GM21619 (cell line): ENCODE measurements around the gene MED19.
A peak's percentile ranks its signal among the peaks of the same experiment; 100 is the strongest.
"Not testable (repeated sequence)": the region's sequence is repeated elsewhere in the genome, so short reads cannot be mapped to it uniquely, and the experiment has no call there.

Experiments used
- ATAC-seq: cut with Tn5 transposase; IDR thresholded peaks from one replicate; pipeline ENCODE4 v1.9.1; 2021; ENCODE audit not compliant: unreplicated experiment

Gene MED19, protein sequence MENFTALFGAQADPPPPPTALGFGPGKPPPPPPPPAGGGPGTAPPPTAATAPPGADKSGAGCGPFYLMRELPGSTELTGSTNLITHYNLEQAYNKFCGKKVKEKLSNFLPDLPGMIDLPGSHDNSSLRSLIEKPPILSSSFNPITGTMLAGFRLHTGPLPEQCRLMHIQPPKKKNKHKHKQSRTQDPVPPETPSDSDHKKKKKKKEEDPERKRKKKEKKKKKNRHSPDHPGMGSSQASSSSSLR

GRCh38 chr11:57711414-57712255, at the start of gene MED19:
MED19 (minus strand) TSS chr11:57712215; CDS start chr11:57712179, 36 bp downstream.
- ATAC-seq = peak; percentile 38

DNA sequence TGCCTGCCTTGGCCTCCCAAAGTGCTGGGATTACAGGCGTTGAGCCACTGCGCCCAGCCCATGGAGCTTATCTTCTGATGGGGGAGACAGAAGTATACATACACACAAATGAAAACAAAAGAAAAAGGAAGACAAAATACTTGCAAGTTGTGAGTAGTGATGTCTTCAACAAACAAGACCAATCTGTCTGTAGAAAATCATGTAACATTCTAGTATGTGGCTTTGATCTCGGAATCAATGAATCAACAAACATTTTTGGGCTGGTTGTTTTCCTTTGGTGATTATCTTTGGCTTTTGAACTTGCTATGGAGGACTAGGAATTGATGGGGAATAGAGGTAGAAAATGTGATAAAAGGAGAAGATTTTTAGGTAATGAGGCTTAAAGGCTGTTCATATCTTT, 46.2 kb upstream of the MED19 start:
- no peak for ATAC-seq

DNA sequence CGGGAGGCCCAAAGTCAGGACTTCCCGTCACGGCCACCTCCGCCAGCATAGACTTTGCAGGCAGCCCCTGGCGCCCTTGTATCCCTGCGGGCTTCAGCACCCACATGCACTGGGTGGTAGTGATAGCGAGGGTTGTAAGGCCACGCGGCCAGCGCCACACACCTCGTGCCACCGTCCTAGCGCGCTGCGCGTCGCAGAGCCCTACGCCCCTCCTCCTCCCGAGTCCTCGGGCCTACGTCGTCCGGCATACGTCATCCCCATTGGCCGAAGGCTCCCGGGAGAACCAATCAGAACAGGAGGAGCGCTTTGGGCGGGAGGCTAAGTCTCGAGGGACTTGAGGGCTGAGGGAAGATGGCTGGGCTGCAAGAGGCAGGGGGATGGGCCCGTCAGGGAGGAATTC, 40.9 kb upstream of the MED19 start:
- ATAC-seq = no peak

DNA sequence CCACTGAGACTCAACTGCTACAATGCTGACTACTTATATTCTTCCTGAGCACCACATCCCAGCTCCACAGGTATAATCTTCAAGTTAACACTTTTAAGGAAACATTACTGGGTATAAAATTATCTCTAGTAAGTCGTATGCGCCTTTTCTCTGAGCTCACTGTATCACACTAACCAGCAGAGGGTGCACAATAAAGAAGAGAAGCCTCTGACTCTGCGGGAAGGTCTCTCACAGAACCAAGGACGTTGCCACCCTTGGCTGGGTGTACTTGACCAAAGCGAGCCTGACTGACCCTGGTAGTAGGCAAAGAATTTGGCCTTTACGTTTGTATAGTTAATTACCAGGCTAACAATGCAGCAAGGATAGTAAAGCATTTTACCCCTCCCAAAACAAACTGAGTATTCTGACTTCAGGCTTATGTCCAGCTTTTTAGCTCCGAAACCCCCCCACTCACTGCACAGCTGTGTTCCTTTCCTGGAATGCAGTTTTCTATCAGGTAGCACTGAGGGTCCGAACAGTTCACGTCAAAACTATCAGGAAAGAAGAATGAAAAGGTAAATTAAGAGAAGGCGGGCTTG, 39.8 kb upstream of the MED19 start, which contains the start of gene BTBD18:
TSS of gene BTBD18 (minus strand) at position 144 of the 578 bp plus-strand sequence. CDS start 631 bp downstream, outside the sequence.
- ATAC-seq = no peak

- no peak for ATAC-seq
Observed at GRCh38 chr11:57751176-57751575, 39.2 kb upstream of the MED19 start.

- no peak for ATAC-seq
Observed at GRCh38 chr11:57746920-57747319, 34.9 kb upstream of the MED19 start.

GRCh38 chr11:57745206-57745605, 33.2 kb upstream of the MED19 start:
- ATAC-seq = no peak

GRCh38 chr11:57744357-57744756, 32.3 kb upstream of the MED19 start:
- no peak for ATAC-seq

GRCh38 chr11:57742087-57742452, 30.1 kb upstream of the MED19 start:
- no peak for ATAC-seq

DNA sequence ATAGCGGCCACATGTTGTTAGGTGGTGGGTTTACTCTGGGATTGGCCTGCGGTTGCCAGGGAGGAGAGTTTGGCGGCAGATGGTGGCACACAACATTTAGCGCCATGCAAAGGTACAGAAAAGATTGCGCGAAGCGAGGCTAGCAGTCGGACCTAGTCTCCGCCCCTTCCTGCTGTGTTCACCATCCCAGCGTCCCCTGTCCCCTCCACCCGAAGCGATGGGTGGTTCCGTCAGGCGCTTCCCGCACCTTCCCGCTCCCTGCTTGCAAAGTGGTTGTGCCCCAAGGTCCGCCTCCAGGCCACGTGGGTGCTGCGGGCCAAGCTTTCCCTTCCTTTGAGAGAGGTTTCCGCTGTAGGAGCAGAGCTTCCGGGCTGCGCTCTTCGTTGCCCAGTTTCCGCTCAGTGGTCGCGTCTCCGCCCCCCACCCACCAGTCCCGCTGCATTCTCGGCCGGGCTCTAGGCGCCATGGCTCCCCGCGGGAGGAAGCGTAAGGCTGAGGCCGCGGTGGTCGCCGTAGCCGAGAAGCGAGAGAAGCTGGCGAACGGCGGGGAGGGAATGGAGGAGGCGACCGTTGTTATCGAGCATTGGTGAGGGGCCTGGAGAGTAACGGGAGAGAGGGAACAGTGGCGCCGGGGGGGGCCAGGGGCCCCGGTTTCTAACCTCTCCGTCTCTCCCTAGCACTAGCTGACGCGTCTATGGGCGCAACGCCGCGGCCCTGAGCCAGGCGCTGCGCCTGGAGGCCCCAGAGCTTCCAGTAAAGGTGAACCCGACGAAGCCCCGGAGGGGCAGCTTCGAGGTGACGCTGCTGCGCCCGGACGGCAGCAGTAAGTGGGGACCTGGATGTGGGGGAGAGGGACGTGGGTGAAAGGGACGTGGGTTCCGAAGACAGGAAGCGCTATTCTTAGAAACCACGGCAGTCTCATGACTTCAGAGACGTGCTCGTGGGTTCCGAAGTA, 29.4 kb upstream of the MED19 start, which contains the start of gene SELENOH:
TSS of gene SELENOH (plus strand) at position 360 of the 955 bp plus-strand sequence. CDS start at position 465, 105 bp downstream.
- peak; percentile 91 for ATAC-seq

DNA sequence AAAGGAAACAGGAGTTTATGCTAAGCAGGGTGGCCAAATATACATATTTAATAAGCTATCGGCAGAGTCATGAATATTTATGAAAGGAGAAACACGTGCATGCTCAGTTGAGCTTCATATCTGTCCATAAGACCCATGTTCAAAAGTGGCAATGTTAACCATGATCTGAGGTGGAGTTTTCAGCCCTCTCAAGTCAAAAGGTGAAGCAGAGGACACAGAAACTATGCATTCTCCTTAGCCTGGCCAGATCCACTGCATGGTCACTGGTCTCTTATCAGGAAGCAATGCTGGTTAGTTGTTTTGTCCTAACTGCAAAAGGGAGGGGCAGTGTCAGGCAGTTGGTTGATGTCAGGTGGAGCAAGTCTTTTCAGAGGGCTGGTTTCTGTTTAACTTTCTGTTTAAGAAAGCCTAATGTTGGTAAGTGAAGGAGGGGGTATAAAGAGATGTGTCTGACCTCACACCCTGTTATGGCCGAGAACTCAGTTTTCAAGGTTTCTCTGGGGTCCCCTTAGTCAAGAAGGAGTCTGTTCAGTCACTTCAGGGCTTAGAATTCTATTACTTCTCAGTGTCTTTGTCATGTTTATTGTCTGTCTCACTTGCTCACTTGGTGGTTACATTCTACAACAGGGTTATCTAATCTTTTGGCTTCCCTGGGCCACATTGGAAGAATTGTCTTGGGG, 23.7 kb upstream of the MED19 start:
- no peak for ATAC-seq

- ATAC-seq = no peak
Observed at GRCh38 chr11:57732661-57733060, 20.6 kb upstream of the MED19 start.

DNA sequence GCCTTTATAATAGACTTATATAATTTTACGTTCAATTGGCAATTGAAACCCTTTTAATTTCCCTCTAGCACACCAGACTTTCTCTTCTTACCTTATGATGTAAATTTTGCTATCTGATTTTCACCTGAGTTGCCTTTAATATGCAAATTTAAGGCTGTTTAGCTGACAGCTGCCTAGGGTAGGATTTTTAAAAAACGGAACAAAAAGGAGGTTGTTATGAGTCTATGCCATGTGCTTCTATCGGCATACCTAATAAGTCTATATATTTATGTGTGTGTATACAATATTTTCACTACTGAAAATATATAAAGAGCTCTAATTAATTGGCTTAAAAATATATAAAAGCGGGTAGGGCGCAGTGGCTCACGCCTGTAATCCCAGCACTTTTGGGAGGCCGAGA, 17.5 kb upstream of the MED19 start:
- ATAC-seq = no peak

DNA sequence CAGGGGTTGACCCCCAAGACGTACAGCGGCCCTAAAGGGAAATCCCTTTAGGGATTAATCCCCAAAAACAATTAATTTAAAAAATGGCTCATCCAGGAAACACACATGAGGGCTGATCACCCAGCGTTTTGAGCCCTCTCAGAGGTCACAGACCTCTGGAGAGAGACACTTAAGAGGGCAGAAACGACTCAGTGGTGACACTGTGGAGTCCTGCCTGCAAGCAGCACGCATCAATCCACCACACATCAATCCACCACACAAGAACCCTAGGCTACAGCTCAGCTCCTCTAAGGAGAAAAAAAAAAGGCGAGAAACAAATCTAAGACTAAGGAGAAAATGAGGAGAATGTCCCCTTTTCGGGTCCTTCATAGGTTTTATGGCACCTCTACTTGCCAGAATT, 16.8 kb upstream of the MED19 start:
- no peak for ATAC-seq

GRCh38 chr11:57727185-57727584, 15.2 kb upstream of the MED19 start:
- no peak for ATAC-seq

GRCh38 chr11:57716726-57717125, 4.7 kb upstream of the MED19 start:
- ATAC-seq = not testable (repeated sequence)

DNA sequence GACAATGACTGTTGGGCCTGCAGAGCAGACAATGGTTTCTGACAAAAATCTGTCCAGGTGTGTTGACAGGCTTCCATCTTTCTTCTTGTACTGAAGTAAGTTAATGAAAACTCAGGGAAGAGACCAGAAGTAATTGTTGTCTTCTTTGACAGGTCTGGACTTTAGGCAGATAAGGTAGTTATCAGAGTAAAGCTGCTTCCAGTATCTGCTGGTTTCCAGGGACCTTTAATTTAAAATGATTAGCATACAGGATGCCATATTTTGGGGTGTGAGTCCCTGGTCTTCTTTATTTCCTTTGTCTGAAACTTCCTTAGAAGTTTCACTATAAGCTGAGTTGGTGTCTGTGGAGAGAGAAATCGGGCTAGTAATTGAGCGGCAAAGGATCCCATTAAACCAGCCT, 1.8 kb upstream of the MED19 start:
- ATAC-seq = no peak

- ATAC-seq = peak; percentile 91
Observed at GRCh38 chr11:57712256-57713150, 488 bp upstream of the MED19 start, which contains the start of gene TMX2. TMX2 (plus strand) TSS chr11:57712593; CDS start chr11:57712619, 26 bp downstream.

GRCh38 chr11:57709802-57710367, 2.1 kb downstream of the MED19 start:
- ATAC-seq = no peak
